A549 (cell line): Measurements from ENCODE around the gene ASTN1. TPM values are rescaled to one million over a fixed set of nuclear protein-coding genes. Genes with fewer than 3 reads are reported as not detected.

Experiments used
- ATAC-seq, 2 experiments: fragments of 200-7000 bp in 1 of 2; fragments of >200 bp in 1 of 2; cut with Nextera tagmentation in 1 of 2; cut with Tn5 transposase in 1 of 2; 3 replicates each; pipeline versions ENCODE4 v1.8.0 to v1.9.1; 2018 to 2020; ENCODE audit warnings: mild to moderate bottlenecking in 1 of 2, moderate library complexity in 1 of 2
- CTCF ChIA-PET: fragments of 300-600 bp; sonication (Branson Sonifier 250); formaldehyde crosslinking; extraction: SDS; loops from one replicate; lab custom pipeline; 2021; ENCODE audit warnings: antibody characterized with exemption, inconsistent platforms; lab: Yijun Ruan, JAX
- POLR2A ChIA-PET: fragments of 350-600 bp; formaldehyde crosslinking; extraction: SDS; loops from one replicate; lab custom pipeline; 2021; ENCODE audit warnings: antibody characterized with exemption, inconsistent platforms; lab: Yijun Ruan, JAX
- DNase-seq, 2 experiments: peaks; one replicate each; pipeline versions ENCODE4 v3.0.0 to v3.0.0-alpha.2; 2011 to 2016; ENCODE audit warnings: low read depth in 1 of 2, low spot score in 1 of 2
- FAIRE-seq: peaks from 2 replicates; lab custom pipeline; 2011; peaks lifted over from hg19 to GRCh38; lab: Jason Lieb, UNC
- H3K27ac ChIP-seq, 2 experiments: fragments of >200 bp; sonication (Bioruptor Twin); formaldehyde crosslinking; 3 replicates each; pipeline ENCODE4 v1.5.1; 2016 to 2017
- H3K4me1 ChIP-seq: fragments of >200 bp; sonication (Bioruptor Twin); formaldehyde crosslinking; 3 replicates; pipeline ENCODE4 v1.6.1; 2016
- H3K4me2 ChIP-seq: fragments of >200 bp; sonication (Bioruptor Twin); formaldehyde crosslinking; 3 replicates; pipeline ENCODE4 v1.6.1; 2016
- H3K4me3 ChIP-seq: fragments of >200 bp; sonication (Bioruptor Twin); formaldehyde crosslinking; 3 replicates; pipeline ENCODE4 v1.5.1; 2016
- H3K9me3 ChIP-seq: fragments of >200 bp; sonication (Bioruptor Twin); formaldehyde crosslinking; 3 replicates; pipeline ENCODE4 v1.6.1; 2016
- CBX8 ChIP-seq: fragments of 200-600 bp; sonication (generic); IDR thresholded peaks from 2 replicates; pipeline ENCODE4 v1.6.1; 2016
- CEBPB ChIP-seq, 2 experiments: fragments of >200 bp in 1 of 2; sonication (Bioruptor Twin) in 1 of 2; formaldehyde crosslinking in 1 of 2; IDR thresholded peaks; 2 replicates each; pipeline ENCODE4 v1.6.1; 2012 to 2016
- EP300 ChIP-seq, 2 experiments: fragments of >200 bp; sonication (Bioruptor Twin); formaldehyde crosslinking; IDR thresholded peaks; 2 replicates in 1 of 2; 3 replicates in 1 of 2; pipeline ENCODE4 v1.6.1; 2016 to 2017
- ESRRA ChIP-seq: fragments of 150-350 bp; IDR thresholded peaks from 2 replicates; pipeline ENCODE4 v1.6.1; 2014; ENCODE audit warnings: mild to moderate bottlenecking, low read length, borderline replicate concordance
- FOSL2 ChIP-seq, 2 experiments: fragments of 450-650 bp in 1 of 2; fragments of >200 bp in 1 of 2; sonication (Bioruptor Twin) in 1 of 2; formaldehyde crosslinking; IDR thresholded peaks; 2 replicates each; pipeline versions ENCODE4 v1.5.0 to v1.6.1; 2016 to 2020; ENCODE audit warnings: mild to moderate bottlenecking in 1 of 2, moderate library complexity in 1 of 2
- FOXS1 ChIP-seq: fragments of 250-450 bp; sonication (Bioruptor Pico); IDR thresholded peaks from 2 replicates; pipeline ENCODE4 v1.5.0; 2020; ENCODE audit warnings: mild to moderate bottlenecking, moderate library complexity
- HDAC2 ChIP-seq: fragments of 200-600 bp; sonication (generic); IDR thresholded peaks from 2 replicates; pipeline ENCODE4 v1.6.1; 2016
- HOXA7 ChIP-seq: fragments of 250-450 bp; sonication (Bioruptor Pico); IDR thresholded peaks from 2 replicates; pipeline ENCODE4 v1.5.0; 2020; ENCODE audit warnings: mild to moderate bottlenecking, moderate library complexity
- HOXB5 ChIP-seq: fragments of 250-450 bp; sonication (Bioruptor Pico); IDR thresholded peaks from 2 replicates; pipeline ENCODE4 v1.5.0; 2020; ENCODE audit warnings: mild to moderate bottlenecking, moderate library complexity
- KDM1A ChIP-seq: fragments of 200-600 bp; sonication (generic); IDR thresholded peaks from 2 replicates; pipeline ENCODE4 v1.6.1; 2016; ENCODE audit warnings: low read depth, mild to moderate bottlenecking
- KDM5A ChIP-seq: fragments of 200-600 bp; sonication (generic); IDR thresholded peaks from 2 replicates; pipeline ENCODE4 v1.6.1; 2016; ENCODE audit warnings: antibody characterized with exemption, mild to moderate bottlenecking
- MAZ ChIP-seq: fragments of 150-350 bp; IDR thresholded peaks from 2 replicates; pipeline ENCODE4 v1.6.1; 2014; ENCODE audit warnings: antibody characterized with exemption, low read depth, low read length, borderline replicate concordance
- MYC ChIP-seq: IDR thresholded peaks from 2 replicates; pipeline ENCODE4 v1.6.1; 2012; ENCODE audit warnings: mild to moderate bottlenecking, inconsistent platforms, low read length, improper control_type of control experiment, borderline replicate concordance
- NPAS2 ChIP-seq: fragments of 250-450 bp; sonication (Bioruptor Pico); IDR thresholded peaks from 2 replicates; pipeline ENCODE4 v1.8.0; 2022; ENCODE audit warnings: mild to moderate bottlenecking, moderate library complexity, borderline replicate concordance
- PHF8 ChIP-seq: fragments of 200-600 bp; sonication (generic); IDR thresholded peaks from 2 replicates; pipeline ENCODE4 v1.6.1; 2016; ENCODE audit warnings: low read depth, mild to moderate bottlenecking, antibody characterized with exemption, moderate library complexity, borderline replicate concordance
- RAD21 ChIP-seq, 2 experiments: fragments of >200 bp in 1 of 2; sonication (Bioruptor Twin) in 1 of 2; formaldehyde crosslinking in 1 of 2; IDR thresholded peaks in 1 of 2; conservative IDR thresholded peaks in 1 of 2; 2 replicates in 1 of 2; 3 replicates in 1 of 2; pipeline ENCODE4 v1.6.1; 2012 to 2018; ENCODE audit warnings: inconsistent platforms in 1 of 2
- RNF2 ChIP-seq: fragments of 200-600 bp; sonication (generic); IDR thresholded peaks from 2 replicates; pipeline ENCODE4 v1.6.1; 2016; ENCODE audit warnings: low read depth, mild to moderate bottlenecking, antibody characterized with exemption, moderate library complexity, borderline replicate concordance
- SREBF2 ChIP-seq: fragments of 450-650 bp; IDR thresholded peaks from 2 replicates; pipeline ENCODE4 v1.6.1; 2014; ENCODE audit warnings: mild to moderate bottlenecking, moderate library complexity
- ZFP36 ChIP-seq: fragments of 450-650 bp; IDR thresholded peaks from 2 replicates; pipeline ENCODE4 v1.6.1; 2014; ENCODE audit warnings: borderline replicate concordance; ENCODE audit not compliant: partially characterized antibody
- WGBS: methylation state at CpG from one replicate; pipeline ENCODE4 v1.1.6; 2017; ENCODE audit errors: missing lambda C conversion rate; 5-methylcytosine and 5-hydroxymethylcytosine counted together
- polyA plus RNA-seq, 4 experiments: library from polyadenylated mRNA; depleted of rRNA in 3 of 4; stranded (reverse); fragments of >200 nt; fragmentation: RNase III in 1 of 4; extraction: RNeasy Plus Mini Kit Qiagen cat#74134 plus additional on column Dnase treatment in 1 of 4; gene quantifications; 2 replicates in 3 of 4; 3 replicates in 1 of 4; pipeline ENCODE4 v1.2.3, GENCODE V29; 2011 to 2017
- TF ChIP-seq, protein P1 (sequence below): fragments of 250-450 bp; sonication (Bioruptor Pico); IDR thresholded peaks from 2 replicates; pipeline ENCODE4 v1.5.0; 2021; ENCODE audit warnings: mild to moderate bottlenecking, moderate library complexity, borderline replicate concordance
- TF ChIP-seq, protein P2 (sequence below): fragments of 150-350 bp; IDR thresholded peaks from 2 replicates; pipeline ENCODE4 v1.6.1; 2014; ENCODE audit warnings: low read depth, mild to moderate bottlenecking, low read length
- TF ChIP-seq, protein P3 (sequence below): fragments of 250-450 bp; sonication (Bioruptor Pico); IDR thresholded peaks from 2 replicates; pipeline ENCODE4 v1.5.0; 2020; ENCODE audit warnings: low read depth, mild to moderate bottlenecking, moderate library complexity

Gene ASTN1
- polyA plus RNA-seq, 2 of the 4 experiments (the other 2 are of a cell fraction): not detected

DNA sequence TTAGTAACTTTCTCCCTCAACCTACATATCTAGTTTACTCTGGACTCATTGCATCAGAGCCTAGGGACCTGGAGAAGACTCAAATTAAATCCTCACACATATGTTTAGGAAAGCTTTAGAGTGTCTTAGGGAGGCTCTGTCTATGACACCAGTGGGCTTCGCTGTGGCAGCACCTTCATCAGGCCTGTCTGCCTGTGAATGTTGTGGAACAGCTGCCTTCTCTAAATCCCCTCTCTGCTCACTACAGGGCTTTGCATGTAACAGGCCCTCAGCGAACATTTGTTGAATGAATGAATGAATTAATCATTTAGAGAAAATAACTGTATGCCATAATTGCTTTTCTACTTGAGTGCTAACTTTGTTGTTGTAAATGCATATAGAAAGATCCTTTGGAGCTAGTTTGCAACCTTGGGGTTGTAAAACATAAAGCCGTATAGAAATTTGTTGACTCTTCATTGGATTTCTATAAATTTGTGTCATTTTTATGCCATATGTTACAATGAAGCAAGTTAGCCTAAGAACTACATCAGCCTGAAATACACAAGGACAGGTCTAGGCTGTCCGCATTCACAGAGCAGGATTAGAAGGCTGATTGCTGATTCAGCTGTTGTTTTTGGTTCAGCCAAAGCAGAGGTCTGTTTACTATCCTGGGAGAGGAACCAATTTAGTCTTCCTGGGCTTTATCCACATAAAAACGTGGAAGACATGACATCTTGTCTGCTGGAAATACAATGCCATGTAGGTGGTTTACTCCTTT, 238.0 kb downstream of the ASTN1 start:
- no peak for ATAC-seq
- no peaks in the 10 kb centered on the region for H3K4me1 ChIP-seq
- CTCF ChIA-PET: interaction anchor here (0.5 to 1.2 kb wide), 4 partner anchors 22 to 1037 kb away, joined by 3 to 4 read pairs (median 3); no protein-coding TSS in a partner anchor
- TF ChIP-seq PHF8 (no peak), RNF2 (no peak), HOXB5 (CRISPR knock-in tag) (no peak), RAD21 (conservative IDR thresholded peaks at IDR 0.05 in 1 of 2, IDR thresholded peaks at IDR 0.05 in 1 of 2) (no peak)
- TF ChIP-seq, all 56 proteins: peak for 0
- Histone ChIP-seq H3K4me2 (no peak overlapping the region), H3K27ac (no peak overlapping the region), H3K9me3 (no peaks in the 10 kb centered on the region), H3K4me3 (no peak overlapping the region)
- DNase-seq: no peak
- WGBS: 31% methylated on average over 5 of the region's 5 CpGs
- FAIRE-seq: no peak
- POLR2A ChIA-PET: no interaction called here

DNA sequence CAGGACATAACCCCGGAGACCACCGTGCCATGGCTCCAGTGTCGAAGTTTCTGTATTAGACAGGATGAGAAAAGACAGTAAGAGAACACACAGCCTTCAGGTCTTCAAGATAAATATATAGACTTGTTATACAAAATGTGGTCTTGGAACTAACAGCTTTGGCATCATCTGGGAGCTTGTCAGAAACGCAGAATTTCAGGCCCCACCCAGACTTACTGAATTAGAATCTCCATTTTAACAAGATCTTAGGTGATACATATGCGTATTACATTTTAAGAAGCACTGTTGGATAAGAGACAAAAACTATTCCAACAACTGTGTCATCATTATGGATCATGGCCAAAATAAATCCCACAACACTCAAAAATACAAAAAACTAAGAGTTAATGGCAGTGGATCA, 239.3 kb downstream of the ASTN1 start:
- no peak for ATAC-seq
- no peak overlapping the region for H3K4me3 ChIP-seq
- no peak for TF ChIP-seq CEBPB (IDR thresholded peaks at IDR 0.05)
- TF ChIP-seq HDAC2: no peak
- TF ChIP-seq HOXA7 (CRISPR knock-in tag): no peak
- TF ChIP-seq MAZ: no peak
- TF ChIP-seq KDM1A: no peak
- TF ChIP-seq ESRRA: no peak
- TF ChIP-seq NPAS2 (CRISPR knock-in tag): no peak
- no peak for TF ChIP-seq ZFP36
- no peak for TF ChIP-seq CBX8
- TF ChIP-seq, protein P1, sequence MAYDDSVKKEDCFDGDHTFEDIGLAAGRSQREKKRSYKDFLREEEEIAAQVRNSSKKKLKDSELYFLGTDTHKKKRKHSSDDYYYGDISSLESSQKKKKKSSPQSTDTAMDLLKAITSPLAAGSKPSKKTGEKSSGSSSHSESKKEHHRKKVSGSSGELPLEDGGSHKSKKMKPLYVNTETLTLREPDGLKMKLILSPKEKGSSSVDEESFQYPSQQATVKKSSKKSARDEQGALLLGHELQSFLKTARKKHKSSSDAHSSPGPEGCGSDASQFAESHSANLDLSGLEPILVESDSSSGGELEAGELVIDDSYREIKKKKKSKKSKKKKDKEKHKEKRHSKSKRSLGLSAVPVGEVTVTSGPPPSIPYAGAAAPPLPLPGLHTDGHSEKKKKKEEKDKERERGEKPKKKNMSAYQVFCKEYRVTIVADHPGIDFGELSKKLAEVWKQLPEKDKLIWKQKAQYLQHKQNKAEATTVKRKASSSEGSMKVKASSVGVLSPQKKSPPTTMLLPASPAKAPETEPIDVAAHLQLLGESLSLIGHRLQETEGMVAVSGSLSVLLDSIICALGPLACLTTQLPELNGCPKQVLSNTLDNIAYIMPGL (CRISPR knock-in tag): no peak
- no peak for TF ChIP-seq MYC
- TF ChIP-seq HOXB5 (CRISPR knock-in tag): no peak
- TF ChIP-seq, all 56 proteins: peak for 0
- POLR2A ChIA-PET: no interaction called here
- FAIRE-seq (no peak), DNase-seq (no peak)
- Histone ChIP-seq H3K4me2 (no peak overlapping the region), H3K27ac (no peak overlapping the region), H3K4me1 (no peaks in the 10 kb centered on the region), H3K9me3 (no peaks in the 10 kb centered on the region)
- CTCF ChIA-PET: interaction anchor here (1.2 kb wide), 1 partner anchor 27 kb away, joined by 3 read pairs; no protein-coding TSS in a partner anchor
- 17% methylated on average over 5 of the region's 5 CpGs for WGBS

DNA sequence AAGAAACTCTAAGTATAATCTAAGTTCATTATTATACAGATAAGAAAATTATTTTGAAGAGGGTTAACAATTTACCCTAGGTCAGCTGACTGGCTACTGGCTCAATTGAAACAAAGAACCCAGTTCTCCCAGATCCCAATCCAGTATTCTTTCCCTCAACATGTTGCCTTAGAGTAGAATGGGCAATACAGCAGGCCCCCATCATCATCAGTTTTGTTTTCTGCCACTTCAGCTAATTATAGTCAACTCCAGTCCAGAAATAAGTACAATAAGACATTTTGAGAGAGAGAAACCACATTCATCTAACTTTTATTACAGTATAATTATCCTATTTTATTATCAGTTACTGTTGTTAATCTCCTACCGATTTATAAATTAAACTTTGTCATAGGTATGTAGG, 241.2 kb downstream of the ASTN1 start:
- FAIRE-seq: no peak
- H3K4me3 ChIP-seq: no peak overlapping the region
- no peak for ATAC-seq
- ChIA-PET CTCF (interaction anchor here (1.1 kb wide), 1 partner anchor 37 kb away, joined by 4 read pairs; no protein-coding TSS in a partner anchor), POLR2A (no interaction called here)
- H3K4me1 ChIP-seq: no peaks in the 10 kb centered on the region
- no peak overlapping the region for H3K4me2 ChIP-seq
- WGBS: 6% methylated on average over 1 of the region's 1 CpG
- DNase-seq: no peak
- TF ChIP-seq, protein P2, sequence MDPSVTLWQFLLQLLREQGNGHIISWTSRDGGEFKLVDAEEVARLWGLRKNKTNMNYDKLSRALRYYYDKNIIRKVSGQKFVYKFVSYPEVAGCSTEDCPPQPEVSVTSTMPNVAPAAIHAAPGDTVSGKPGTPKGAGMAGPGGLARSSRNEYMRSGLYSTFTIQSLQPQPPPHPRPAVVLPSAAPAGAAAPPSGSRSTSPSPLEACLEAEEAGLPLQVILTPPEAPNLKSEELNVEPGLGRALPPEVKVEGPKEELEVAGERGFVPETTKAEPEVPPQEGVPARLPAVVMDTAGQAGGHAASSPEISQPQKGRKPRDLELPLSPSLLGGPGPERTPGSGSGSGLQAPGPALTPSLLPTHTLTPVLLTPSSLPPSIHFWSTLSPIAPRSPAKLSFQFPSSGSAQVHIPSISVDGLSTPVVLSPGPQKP: no peak
- TF ChIP-seq KDM5A: no peak
- no peak for TF ChIP-seq MAZ
- TF ChIP-seq EP300 (IDR thresholded peaks at IDR 0.05): no peak
- TF ChIP-seq KDM1A: no peak
- no peak for TF ChIP-seq CEBPB (IDR thresholded peaks at IDR 0.05)
- no peak for TF ChIP-seq SREBF2
- TF ChIP-seq FOSL2 (IDR thresholded peaks at IDR 0.05): no peak
- no peak for TF ChIP-seq FOSL2 (CRISPR knock-in tag; IDR thresholded peaks at IDR 0.05)
- TF ChIP-seq RAD21 (conservative IDR thresholded peaks at IDR 0.05 in 1 of 2, IDR thresholded peaks at IDR 0.05 in 1 of 2): no peak
- TF ChIP-seq FOXS1 (CRISPR knock-in tag): no peak
- TF ChIP-seq PHF8: no peak
- TF ChIP-seq, protein P3, sequence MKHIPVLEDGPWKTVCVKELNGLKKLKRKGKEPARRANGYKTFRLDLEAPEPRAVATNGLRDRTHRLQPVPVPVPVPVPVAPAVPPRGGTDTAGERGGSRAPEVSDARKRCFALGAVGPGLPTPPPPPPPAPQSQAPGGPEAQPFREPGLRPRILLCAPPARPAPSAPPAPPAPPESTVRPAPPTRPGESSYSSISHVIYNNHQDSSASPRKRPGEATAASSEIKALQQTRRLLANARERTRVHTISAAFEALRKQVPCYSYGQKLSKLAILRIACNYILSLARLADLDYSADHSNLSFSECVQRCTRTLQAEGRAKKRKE (CRISPR knock-in tag): no peak
- TF ChIP-seq, all 56 proteins: peak for 0
- Histone ChIP-seq H3K27ac (no peak overlapping the region), H3K9me3 (no peaks in the 10 kb centered on the region)
